GM21423 (cell line): ENCODE data around the gene ATXN7L1.

Experiments used
- ATAC-seq: cut with Tn5 transposase; IDR thresholded peaks from one replicate; pipeline ENCODE4 v1.9.1; 2021; ENCODE audit warnings: mild to moderate bottlenecking, moderate library complexity; ENCODE audit not compliant: unreplicated experiment

The ATXN7L1 gene

GRCh38 chr7:105786520-105787470, 89.6 kb downstream of the ATXN7L1 start:
- ATAC-seq: no peak

- no peak for ATAC-seq
These were observed 93.9 kb downstream of the ATXN7L1 start for GRCh38 chr7:105782391-105783042.

GRCh38 chr7:105779856-105780780, 96.3 kb downstream of the ATXN7L1 start:
- no peak for ATAC-seq

GRCh38 chr7:105778956-105779355, 97.4 kb downstream of the ATXN7L1 start:
- no peak for ATAC-seq

- no peak for ATAC-seq
These were observed 99.2 kb downstream of the ATXN7L1 start for GRCh38 chr7:105776986-105777910.

- no peak for ATAC-seq
These were observed 100.2 kb downstream of the ATXN7L1 start for GRCh38 chr7:105776068-105776790.

- ATAC-seq: no peak
These were observed 100.8 kb downstream of the ATXN7L1 start for GRCh38 chr7:105775580-105775979.

- ATAC-seq: no peak
These were observed 103.4 kb downstream of the ATXN7L1 start for GRCh38 chr7:105773030-105773460.

GRCh38 chr7:105769901-105770628, 106.3 kb downstream of the ATXN7L1 start:
- ATAC-seq: no peak

GRCh38 chr7:105768898-105769507, 107.4 kb downstream of the ATXN7L1 start:
- no peak for ATAC-seq

GRCh38 chr7:105768117-105768516, 108.3 kb downstream of the ATXN7L1 start:
- no peak for ATAC-seq

- ATAC-seq: no peak
These were observed 109.9 kb downstream of the ATXN7L1 start for GRCh38 chr7:105766421-105767073.

- ATAC-seq: no peak
These were observed 110.6 kb downstream of the ATXN7L1 start for GRCh38 chr7:105765846-105766245.

GRCh38 chr7:105764506-105764905, 111.9 kb downstream of the ATXN7L1 start:
- no peak for ATAC-seq

- no peak for ATAC-seq
These were observed 115.6 kb downstream of the ATXN7L1 start for GRCh38 chr7:105760551-105761447.

GRCh38 chr7:105759670-105760550, 116.5 kb downstream of the ATXN7L1 start:
- no peak for ATAC-seq
